ENCODE data around the gene ZFP82.

Gene ZFP82

DNA sequence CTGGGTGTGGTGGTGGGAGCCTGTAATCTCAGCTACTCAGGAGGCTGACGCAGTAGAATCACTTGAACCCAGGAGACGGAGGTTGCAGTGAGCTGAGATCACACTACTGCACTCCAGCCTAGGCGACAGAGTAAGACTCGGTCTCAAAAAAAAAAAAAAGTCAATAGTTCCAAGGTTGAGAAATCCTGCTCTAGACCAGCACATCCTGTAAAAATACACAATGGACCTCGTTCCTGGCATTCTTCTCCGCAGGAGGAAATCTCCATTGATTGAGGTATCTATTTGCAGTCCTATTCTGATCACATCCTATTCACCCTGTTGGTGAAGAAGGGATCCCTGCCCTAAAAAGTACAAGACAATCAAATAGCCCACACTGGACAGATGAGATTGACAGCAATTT lies 54.6 kb downstream of the ZFP82 start:
- DNase-seq: no peak
